Measurements from ENCODE around the gene MRPL33. TPM values are rescaled to one million over a fixed set of nuclear protein-coding genes. Genes with fewer than 3 reads are reported as not detected.

MRPL33 gene
- total RNA-seq, 8 experiments from 2014 or later = 152 to 352 (median 169) TPM

DNA sequence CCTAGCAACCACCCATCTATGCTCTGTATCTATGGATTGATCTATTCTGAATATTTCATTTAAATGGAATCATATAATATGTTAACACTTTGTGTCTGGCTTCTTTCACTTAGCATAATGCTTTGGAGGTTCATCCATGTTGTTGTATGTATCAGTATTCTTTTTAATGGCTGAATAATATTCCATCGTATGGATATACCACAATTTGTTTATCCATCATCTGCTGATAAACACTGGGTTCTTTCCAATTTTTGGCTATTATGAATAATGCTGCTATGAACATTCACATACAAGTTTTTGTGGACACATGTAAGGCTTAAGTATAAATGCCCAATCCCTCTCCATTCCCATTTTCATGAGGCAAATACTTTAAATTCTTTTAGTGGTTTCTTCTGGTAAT is 52.9 kb downstream of the MRPL33 start:
- no peak for ATAC-seq (replicated peaks in 6 of 8)
- WGBS, 10 experiments = 100% methylated on average over 1 of the region's 1 CpG; no CpG with 5 or more reads in 5 of the 10 experiments
- in situ Hi-C loops (cut with MboI; ENCODE audit: low pct_unique_long_range_greater_than_20kb in 2 of 9, low sequenced_read_pairs in 9 of 9, unreplicated experiment in 9 of 9) = no loop called here

DNA sequence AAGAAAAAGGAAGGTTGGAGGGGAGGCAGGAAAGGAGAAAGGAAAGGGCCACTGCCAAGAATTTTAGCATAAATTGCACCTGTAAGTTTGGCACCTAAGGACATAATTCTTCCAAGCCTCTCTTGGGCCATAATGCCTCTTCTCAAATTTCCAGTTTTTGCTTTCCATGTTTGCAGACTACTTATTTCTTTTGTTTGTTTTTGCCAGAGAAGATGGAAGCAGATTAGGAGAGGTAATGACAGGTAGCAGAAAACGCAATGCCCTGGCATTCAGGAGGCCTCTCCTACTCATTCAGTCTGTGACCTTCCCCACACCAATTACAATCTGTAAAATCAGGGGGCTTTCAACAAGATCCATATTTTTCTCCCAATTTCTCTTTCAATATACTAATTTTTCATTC is 56.8 kb downstream of the MRPL33 start:
- no peak overlapping the region for H3K4me3 ChIP-seq
- ATAC-seq (replicated peaks in 6 of 8) = no peak
- H3K27ac ChIP-seq = no peak overlapping the region
- in situ Hi-C loops (cut with MboI; ENCODE audit: low pct_unique_long_range_greater_than_20kb in 2 of 9, low sequenced_read_pairs in 9 of 9, unreplicated experiment in 9 of 9) = no loop called here
- H3K4me1 ChIP-seq (replicated peaks in 1 of 2) = no peaks in the 10 kb centered on the region
- WGBS, 10 experiments = 71 to 100% (median 88%) methylated on average over 1 of the region's 1 CpG; no CpG with 5 or more reads in 1 of the 10 experiments

More for the DNA sequence above, 52.9 kb downstream of the MRPL33 start:
- Histone ChIP-seq H3K4me3 (no peak overlapping the region), H3K4me1 (replicated peaks in 1 of 2) (no peaks in the 10 kb centered on the region), H3K27ac (no peak overlapping the region)

Other genes starting within 250 kb of the MRPL33 start
- gene ZNF512, start 188.7 kb upstream of the MRPL33 start, total RNA-seq = 10 to 100 TPM; 15.7 to 67.2 (median 51.4) TPM
- 10 to 100 TPM in 1 of 8 experiments, 1 to 10 TPM in 7; 2.4 to 18.5 (median 6.5) TPM for gene CCDC121, start 142.7 kb upstream of the MRPL33 start, total RNA-seq
- gene GPN1, start 142.7 kb upstream of the MRPL33 start, total RNA-seq = 10 to 100 TPM; 22.5 to 67.6 (median 32.5) TPM
- gene SUPT7L, start 108.1 kb upstream of the MRPL33 start, total RNA-seq = 10 to 100 TPM; 33.9 to 59.7 (median 40.3) TPM
- gene SLC4A1AP, start 107.8 kb upstream of the MRPL33 start, total RNA-seq = 10 to 100 TPM; 26.3 to 35.6 (median 29.9) TPM
- 1 to 10 TPM; 2.4 to 9.7 (median 3.6) TPM for gene RBKS, start 118.7 kb downstream of the MRPL33 start, total RNA-seq
- 100 to 1,000 TPM in 1 of 8 experiments, 10 to 100 TPM in 7; 16.4 to 110 (median 36.4) TPM for gene BABAM2, start 119.0 kb downstream of the MRPL33 start, total RNA-seq